Body of pancreas (tissue), 4 donors: ENCODE measurements around the gene USP49.

Source experiments
- CTCF ChIP-seq, 7 experiments: fragments of 450-650 bp in 4 of 7; fragments of 200-600 bp in 3 of 7; sonication (generic) in 3 of 7; IDR thresholded peaks; one replicate each; pipeline ENCODE4 v1.5.1; 2016 to 2019; ENCODE audit warnings: antibody characterized with exemption in 7 of 7
- POLR2A ChIP-seq, 3 donors: fragments of 450-650 bp; IDR thresholded peaks; one replicate each; pipeline ENCODE4 v1.6.1; 2016; ENCODE audit warnings: antibody characterized with exemption in 3 of 3, mild to moderate bottlenecking in 2 of 3

GRCh38 chr6:41818271-41819054 is 76.7 kb downstream of the USP49 start:
- TF ChIP-seq CTCF (IDR thresholded peaks at IDR 0.05) (no peak), POLR2A (IDR thresholded peaks at IDR 0.05) (no peak)
